ENCODE measurements around the gene PPP1R1A.

Gene PPP1R1A

DNA sequence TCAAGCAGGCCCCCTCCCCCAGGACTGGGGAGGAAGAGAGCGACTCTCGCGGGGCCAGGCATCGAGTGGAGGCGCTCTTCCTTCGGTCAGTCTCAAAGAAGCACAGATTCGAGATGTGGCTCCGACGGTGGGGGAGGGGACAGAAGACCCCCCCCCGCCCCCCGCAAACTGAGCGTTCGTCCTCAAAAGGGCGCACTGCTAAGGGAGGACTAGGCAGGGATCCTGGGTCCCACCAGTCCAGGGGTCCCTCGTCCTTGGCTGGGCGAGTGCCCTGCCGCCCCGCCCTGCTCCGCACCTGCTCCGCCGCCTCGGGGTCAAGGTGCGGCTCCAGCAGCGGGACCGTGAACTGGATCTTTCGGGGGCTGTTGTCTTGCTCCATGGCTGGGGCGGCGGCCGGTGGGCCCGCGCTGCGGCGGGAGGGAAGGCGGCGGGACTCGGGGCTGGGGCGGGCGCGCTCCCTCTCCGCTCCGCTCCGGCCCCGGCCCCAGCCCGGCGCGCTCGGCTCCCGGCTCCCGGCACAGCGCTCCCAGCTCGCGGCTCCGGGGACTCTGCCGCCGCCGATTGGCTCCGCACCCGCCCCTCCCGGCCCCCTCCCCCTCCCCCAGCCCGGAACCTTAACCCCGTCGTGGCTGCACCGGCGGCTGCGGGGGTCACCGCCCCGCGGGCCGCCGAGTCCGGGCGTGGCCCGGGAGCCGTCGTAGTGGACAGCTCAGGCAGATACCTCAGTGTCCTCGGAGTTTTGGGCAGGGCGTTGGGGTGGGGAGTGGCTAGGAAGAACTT is at the start of gene PPP1R1A:
PPP1R1A (minus strand) TSS at position 550 of the 780 bp plus-strand sequence; CDS start at position 379, 171 bp downstream.
- DNase-seq (ENCODE audit: low read depth, low spot score), result no peak

DNA sequence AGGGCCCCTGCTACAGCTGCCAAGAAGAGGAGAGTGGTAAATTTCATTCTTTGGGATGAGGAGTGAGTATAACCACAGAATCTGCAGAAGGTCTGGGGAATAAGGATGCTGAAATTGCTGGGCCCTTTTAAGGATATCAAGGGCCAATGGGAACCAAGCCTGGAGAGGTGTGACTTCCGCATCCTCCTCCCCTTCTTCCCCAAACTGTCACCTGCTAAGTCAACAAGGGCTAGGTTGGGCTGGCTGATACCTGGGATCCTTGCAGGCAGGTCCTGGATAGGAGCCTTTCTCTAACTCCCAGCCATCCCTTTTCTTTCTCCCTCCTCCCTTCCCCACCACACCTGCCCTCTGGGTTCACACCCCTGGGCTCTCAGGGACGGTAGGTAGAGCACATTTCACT is 46.3 kb upstream of the PPP1R1A start, which contains the start of gene LACRT:
LACRT (minus strand) TSS at position 101 of the 400 bp plus-strand sequence; CDS start at position 47, 54 bp downstream.
- DNase-seq (ENCODE audit: low read depth, low spot score), result no peak

DNA sequence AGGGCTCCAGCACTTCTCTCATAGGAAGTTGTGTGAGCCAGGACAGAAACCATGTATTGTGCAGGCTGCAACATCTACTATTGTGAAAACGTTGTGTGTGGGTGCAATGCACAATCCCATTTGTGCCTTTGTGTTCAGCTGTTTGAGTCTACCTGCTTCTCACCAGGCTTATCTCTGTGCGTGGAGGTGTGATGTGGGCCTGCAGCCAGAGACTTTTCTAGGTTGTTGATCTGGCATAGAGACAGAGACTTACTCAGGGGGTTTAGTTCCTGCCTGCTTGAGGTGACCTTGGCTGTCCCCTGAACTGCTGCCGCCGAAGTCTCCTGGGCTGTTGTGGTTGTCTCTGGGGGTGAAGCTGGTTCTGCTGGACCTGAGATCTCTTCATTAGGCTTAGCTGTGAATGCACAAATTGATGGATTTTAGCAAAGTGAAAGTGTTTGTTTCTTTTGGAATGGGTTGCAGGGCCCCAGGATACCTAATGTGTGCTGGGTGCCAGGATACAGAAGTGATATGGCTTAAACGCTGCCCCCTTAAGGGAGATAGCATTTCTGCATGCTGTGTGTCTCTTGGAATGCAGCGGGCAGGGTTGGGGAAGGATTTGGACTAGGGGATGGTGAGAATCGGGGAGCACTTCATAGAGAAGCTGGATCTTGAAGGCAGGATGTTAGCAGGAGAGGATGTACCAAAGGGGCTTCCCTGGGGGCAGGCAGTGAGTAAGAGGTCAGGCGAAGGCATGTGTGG is 43.7 kb upstream of the PPP1R1A start:
- DNase-seq (ENCODE audit: low read depth, low spot score), result peak; percentile 5

- DNase-seq (ENCODE audit: low read depth, low spot score), result no peak
Measured at GRCh38 chr12:54631551-54631950, 43.1 kb upstream of the PPP1R1A start.

DNA sequence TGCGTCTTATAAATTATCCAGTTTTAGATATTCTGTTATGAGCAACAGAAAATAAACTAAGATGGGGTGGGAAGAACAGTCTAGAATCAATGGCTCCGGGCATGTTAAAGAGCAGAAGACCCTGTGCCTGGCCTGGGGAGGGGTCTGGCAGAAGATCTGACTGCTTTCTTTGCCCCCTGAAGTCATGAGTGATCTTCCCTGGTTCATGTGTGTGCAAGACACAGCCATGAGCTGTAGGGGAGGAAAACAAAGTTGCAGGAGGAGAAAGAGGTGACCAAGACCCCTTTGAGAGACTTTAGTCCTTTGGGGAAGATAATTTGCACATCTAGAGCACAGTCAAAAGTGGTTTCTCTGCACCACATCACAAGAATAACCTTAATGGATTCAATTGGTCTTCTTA is 41.5 kb upstream of the PPP1R1A start:
- no peak for DNase-seq (ENCODE audit: low read depth, low spot score)

DNA sequence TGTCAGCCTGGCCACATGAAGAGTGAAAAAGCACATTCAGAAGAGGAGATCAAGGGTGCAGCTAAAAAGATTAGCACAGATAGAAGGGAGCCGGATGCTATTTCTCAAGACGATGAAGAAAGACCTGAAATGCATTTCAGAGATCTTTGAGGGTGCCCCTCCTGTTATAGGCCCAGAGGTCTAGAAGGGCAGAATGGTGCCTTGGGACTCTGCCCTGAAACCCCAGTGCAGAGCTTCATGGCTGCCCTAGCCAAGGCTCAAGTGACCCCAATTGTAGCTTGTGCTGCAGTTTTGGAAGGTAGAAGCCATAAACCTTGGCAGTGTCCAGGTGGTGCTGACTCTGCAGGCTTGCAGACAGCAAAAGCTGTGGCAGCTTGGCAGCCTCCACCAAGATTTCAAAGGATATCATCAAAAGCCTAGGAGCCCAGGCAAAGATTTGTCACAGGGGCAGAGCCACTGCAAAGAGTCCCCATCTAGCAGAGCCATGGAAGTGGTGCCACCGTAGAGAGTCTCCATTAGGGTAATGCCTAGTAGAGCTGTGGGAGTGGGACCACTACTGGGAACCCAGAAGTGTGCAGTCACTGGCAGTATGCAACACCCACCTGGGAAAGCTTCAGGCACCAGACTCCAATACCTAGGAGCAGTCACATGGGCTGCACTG is 39.9 kb upstream of the PPP1R1A start:
- DNase-seq (ENCODE audit: low read depth, low spot score), result no peak

DNA sequence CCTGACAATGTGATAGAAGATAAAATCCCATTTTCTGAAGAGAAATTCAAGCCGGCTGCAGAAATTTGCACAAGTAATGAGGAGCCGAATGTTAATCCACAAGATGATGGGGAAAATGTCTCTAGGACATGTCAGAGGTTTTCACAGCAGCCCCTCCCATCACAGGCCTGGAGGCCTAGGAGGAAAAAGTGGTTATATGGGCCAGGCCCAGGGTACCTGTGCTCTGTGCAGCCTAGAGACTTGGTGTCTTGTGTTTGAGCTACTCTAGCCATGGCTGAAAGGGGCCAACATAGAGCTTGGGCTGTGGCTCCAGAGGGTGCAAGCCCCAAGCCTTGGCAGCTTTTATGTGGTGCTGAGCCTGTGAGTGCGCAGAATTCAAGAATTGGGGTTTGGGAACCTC is 38.8 kb upstream of the PPP1R1A start:
- no peak for DNase-seq (ENCODE audit: low read depth, low spot score)

GRCh38 chr12:54625598-54625997 is 37.1 kb upstream of the PPP1R1A start:
- DNase-seq (ENCODE audit: low read depth, low spot score), result no peak

GRCh38 chr12:54624315-54625279 is 36.1 kb upstream of the PPP1R1A start:
- no peak for DNase-seq (ENCODE audit: low read depth, low spot score)

DNA sequence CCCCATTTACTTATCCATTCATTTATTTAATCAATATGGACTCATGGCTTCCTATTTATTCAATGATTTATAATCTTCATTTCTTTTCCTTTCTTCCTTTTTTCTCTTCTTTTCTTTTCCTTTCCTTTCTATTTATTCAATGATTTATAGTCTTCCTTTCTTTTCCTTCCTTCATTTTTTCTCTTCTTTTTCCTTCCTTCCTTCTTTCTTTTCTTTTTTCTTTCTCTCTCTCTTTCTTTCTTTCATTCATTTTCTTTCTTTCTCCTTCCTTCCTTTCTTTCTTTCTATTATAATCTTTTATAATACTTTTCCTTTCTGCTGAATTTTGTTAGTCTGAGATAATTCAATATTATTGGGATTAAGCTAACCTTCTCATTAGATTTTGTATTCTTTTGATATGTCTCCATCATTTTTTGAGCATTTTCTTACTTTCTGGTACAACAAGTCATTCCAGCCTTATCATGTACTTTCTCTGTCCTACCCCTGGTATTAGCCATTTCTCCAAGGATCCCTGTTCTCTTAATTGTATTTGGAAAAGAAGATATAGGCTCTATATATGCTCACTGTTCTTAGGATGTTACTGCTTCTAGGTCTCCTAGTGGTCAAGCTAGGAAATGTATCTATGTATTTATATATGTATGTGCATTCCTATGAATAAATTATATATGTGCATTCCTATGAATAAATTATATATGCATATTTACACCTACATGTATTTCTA is 34.2 kb upstream of the PPP1R1A start:
- no peak for DNase-seq (ENCODE audit: low read depth, low spot score)

- DNase-seq (ENCODE audit: low read depth, low spot score), result no peak
Measured at GRCh38 chr12:54616933-54617680, 28.6 kb upstream of the PPP1R1A start.

DNA sequence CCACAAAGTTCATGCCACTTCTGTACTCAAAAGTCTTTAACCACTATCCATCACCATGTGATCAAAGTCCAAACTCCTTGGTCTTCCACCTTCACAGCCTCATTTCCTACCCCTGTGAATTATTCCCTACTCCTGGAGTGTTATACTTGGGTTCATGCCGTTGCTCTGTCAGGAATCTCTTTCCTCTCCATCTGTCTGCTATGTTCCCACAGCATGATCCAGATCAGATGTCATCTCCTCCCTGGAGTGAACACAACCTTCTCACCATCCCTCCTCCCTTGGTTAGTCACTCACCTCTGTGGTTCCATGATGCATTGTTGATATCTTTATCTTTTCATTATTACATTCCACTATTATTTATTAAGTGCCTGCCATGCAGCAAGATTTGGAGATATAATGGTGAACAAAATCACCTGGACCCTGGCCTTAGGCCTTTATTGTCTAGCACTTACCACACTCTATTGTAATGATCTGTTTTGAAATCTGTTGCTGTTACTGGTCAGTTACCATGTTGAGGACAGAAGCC is 23.8 kb upstream of the PPP1R1A start:
- no peak for DNase-seq (ENCODE audit: low read depth, low spot score)

DNA sequence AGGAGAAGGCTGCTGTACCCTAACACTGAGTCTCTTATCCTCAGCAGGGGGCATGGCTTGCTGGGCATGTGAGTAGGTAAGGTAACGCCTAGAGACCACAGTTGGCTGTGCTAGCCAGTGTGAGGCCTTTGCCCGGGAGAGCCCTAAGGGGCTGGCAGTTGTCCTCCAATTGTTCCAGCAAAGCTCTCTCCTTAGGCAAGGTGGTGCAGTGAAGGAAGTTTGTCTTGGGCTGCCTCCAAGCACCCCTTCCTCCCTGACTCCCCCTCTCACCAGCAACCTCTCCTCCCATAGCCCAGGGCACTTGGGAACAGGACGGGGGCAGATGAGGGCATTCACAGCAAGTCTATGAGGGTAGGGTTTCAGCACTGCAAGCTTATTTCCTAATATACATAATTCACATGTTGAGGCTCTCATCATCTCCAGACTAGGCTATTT is 23.3 kb upstream of the PPP1R1A start:
- DNase-seq (ENCODE audit: low read depth, low spot score), result no peak

- no peak for DNase-seq (ENCODE audit: low read depth, low spot score)
Measured at GRCh38 chr12:54608769-54609168, 20.3 kb upstream of the PPP1R1A start.

- no peak for DNase-seq (ENCODE audit: low read depth, low spot score)
Measured at GRCh38 chr12:54608156-54608555, 19.7 kb upstream of the PPP1R1A start.

- peak; percentile 76 for DNase-seq (ENCODE audit: low read depth, low spot score)
Measured at GRCh38 chr12:54606556-54606955, 18.1 kb upstream of the PPP1R1A start.

DNA sequence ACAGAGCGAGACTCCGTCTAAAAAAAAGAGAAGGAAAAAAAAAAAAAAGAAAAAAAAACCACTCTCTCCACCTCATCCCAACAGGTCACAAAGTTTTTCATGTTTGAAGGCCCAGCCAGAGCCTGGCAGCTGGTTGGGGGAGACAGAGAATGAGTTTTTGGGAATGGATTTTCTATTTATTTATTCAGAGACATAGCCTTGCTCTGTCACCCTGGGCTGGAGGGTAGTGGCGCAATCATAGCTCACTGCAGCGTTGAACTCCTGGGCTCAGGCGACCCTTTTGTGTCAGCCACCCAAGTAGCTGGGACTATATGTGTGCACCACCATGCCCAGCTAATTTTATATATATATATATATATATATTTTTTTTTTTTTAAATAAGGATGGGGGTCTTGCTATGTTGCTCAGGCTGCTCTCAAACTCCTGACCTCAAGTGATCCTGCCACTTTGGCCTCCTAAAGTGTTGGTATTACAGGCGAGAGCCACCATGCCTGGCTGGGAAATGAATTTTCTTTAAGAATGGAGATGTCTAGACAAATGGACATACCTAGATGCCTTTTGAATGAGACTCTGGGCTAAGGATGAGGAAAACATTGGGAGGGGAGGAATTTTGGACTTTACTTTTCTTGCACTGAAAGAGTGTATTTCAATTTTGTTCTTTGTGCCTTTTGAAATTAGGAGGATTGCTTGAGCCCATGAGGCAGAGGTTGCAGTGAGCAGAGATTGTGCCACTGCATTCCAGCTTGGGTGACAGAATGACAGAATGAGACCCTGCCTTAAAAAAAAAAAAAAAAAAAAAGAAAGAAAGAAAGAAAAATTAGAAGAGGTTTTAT is 16.9 kb upstream of the PPP1R1A start:
- DNase-seq (ENCODE audit: low read depth, low spot score), result no peak

DNA sequence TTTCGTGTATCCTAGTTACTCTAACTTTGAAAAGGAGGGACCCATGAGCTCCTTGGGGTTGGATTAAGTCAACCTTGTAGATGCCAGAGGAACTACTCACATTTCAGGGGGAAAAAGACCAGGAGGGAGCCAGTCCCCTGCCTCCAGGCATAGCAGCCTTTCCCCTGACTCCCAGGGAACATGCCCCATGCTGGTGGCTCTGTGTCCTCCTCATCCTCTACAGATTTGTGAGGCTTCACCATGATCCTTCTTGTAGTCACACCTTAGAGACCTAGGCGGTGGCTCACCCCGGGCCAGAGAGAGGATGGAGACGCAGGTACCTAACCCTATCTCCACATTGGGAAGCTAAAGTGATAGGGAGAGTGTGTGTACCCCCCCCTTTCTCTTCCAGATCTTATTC is 16.0 kb upstream of the PPP1R1A start:
- DNase-seq (ENCODE audit: low read depth, low spot score), result no peak

- DNase-seq (ENCODE audit: low read depth, low spot score), result no peak
Measured at GRCh38 chr12:54603872-54604271, 15.4 kb upstream of the PPP1R1A start.
